GM15510 (cell line): ENCODE measurements around the gene TOLLIP.

ENCODE experiments used
- POLR2A ChIP-seq: IDR thresholded peaks from 3 replicates; pipeline ENCODE4 v1.6.1; 2011; ENCODE audit warnings: borderline replicate concordance; ENCODE audit not compliant: insufficient read length; ENCODE audit errors: extremely low read depth

Gene TOLLIP

GRCh38 chr11:1257916-1258315 is 51.5 kb downstream of the TOLLIP start:
- no peak for TF ChIP-seq POLR2A

GRCh38 chr11:1257366-1257765 is 52.1 kb downstream of the TOLLIP start:
- no peak for TF ChIP-seq POLR2A

GRCh38 chr11:1256257-1257045 is 53.0 kb downstream of the TOLLIP start:
- TF ChIP-seq POLR2A: no peak

- no peak for TF ChIP-seq POLR2A
Measured at GRCh38 chr11:1255151-1255550, 54.3 kb downstream of the TOLLIP start.

GRCh38 chr11:1254733-1255132 is 54.7 kb downstream of the TOLLIP start:
- TF ChIP-seq POLR2A: no peak

- no peak for TF ChIP-seq POLR2A
Measured at GRCh38 chr11:1254086-1254648, 55.3 kb downstream of the TOLLIP start.

GRCh38 chr11:1253103-1253485 is 56.3 kb downstream of the TOLLIP start:
- TF ChIP-seq POLR2A: no peak

- TF ChIP-seq POLR2A: no peak
Measured at GRCh38 chr11:1252371-1253102, 56.9 kb downstream of the TOLLIP start.

- TF ChIP-seq POLR2A: no peak
Measured at GRCh38 chr11:1251236-1251770, 58.1 kb downstream of the TOLLIP start.

- no peak for TF ChIP-seq POLR2A
Measured at GRCh38 chr11:1242289-1242688, 67.1 kb downstream of the TOLLIP start.

- no peak for TF ChIP-seq POLR2A
Measured at GRCh38 chr11:1241706-1242105, 67.7 kb downstream of the TOLLIP start.

- no peak for TF ChIP-seq POLR2A
Measured at GRCh38 chr11:1240771-1241170, 68.7 kb downstream of the TOLLIP start.

GRCh38 chr11:1239596-1240205 is 69.7 kb downstream of the TOLLIP start:
- no peak for TF ChIP-seq POLR2A

GRCh38 chr11:1238767-1239595 is 70.5 kb downstream of the TOLLIP start:
- no peak for TF ChIP-seq POLR2A
